NCI-H2196 (cell line): ENCODE data around the gene TRPM6.
"Not testable (repeated sequence)": the region's sequence is repeated elsewhere in the genome, so short reads cannot be mapped to it uniquely, and the experiment has no call there.

Experiments
- DNase-seq: peaks from one replicate; lab custom pipeline; 2025; ENCODE audit not compliant: unreplicated experiment; lab: John Stamatoyannopoulos, UW

Gene TRPM6, protein sequence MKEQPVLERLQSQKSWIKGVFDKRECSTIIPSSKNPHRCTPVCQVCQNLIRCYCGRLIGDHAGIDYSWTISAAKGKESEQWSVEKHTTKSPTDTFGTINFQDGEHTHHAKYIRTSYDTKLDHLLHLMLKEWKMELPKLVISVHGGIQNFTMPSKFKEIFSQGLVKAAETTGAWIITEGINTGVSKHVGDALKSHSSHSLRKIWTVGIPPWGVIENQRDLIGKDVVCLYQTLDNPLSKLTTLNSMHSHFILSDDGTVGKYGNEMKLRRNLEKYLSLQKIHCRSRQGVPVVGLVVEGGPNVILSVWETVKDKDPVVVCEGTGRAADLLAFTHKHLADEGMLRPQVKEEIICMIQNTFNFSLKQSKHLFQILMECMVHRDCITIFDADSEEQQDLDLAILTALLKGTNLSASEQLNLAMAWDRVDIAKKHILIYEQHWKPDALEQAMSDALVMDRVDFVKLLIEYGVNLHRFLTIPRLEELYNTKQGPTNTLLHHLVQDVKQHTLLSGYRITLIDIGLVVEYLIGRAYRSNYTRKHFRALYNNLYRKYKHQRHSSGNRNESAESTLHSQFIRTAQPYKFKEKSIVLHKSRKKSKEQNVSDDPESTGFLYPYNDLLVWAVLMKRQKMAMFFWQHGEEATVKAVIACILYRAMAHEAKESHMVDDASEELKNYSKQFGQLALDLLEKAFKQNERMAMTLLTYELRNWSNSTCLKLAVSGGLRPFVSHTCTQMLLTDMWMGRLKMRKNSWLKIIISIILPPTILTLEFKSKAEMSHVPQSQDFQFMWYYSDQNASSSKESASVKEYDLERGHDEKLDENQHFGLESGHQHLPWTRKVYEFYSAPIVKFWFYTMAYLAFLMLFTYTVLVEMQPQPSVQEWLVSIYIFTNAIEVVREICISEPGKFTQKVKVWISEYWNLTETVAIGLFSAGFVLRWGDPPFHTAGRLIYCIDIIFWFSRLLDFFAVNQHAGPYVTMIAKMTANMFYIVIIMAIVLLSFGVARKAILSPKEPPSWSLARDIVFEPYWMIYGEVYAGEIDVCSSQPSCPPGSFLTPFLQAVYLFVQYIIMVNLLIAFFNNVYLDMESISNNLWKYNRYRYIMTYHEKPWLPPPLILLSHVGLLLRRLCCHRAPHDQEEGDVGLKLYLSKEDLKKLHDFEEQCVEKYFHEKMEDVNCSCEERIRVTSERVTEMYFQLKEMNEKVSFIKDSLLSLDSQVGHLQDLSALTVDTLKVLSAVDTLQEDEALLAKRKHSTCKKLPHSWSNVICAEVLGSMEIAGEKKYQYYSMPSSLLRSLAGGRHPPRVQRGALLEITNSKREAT (N-terminal part only)

DNA sequence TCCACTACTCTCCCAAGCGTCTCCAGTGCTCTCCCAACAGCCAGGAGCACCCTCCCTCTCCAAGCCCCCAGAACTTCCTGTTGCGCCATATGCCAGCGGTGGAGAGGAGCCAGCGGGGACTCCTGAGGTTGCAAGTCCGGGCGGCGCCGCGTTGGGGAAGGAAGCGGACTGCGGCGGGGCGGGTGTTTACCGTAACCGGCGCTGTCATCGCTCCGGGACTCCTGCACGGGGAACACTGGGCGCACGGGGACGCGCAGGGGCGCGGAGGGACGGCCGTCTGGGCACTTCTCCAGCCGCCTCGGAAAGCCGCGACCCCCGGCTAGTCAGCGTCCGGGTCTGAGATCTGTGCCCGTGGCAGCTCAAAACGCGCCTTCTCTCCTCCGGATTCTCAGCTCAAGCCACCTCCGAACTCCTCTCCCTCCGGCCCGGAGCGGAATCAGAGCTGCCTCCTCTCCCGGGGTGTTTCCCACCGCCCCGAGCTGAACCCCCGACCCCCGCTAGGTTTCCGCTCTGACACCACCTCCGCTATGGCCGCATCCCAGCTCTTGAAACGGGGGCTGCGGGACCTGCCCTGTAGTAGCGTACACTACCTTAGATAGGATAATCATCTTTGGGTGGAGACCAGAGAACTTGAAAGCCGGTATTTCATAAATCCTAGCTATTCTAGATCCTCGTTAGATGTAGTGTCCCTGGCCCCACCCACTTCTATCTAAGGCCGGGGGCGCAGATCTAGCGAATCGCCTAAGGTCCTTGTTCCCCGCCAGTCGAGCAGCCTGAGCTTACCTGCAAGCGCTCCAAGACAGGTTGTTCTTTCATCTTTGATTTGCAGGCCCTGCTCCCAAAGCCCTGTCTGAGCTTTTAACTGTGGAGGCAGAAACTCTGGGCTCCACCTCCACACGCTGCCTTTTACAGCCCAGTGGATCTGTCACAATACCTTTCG lies at the start of gene TRPM6:
Gene TRPM6 (minus strand): TSS at position 881 of the 940 bp plus-strand sequence. CDS start 65 bp downstream, at position 816.
- peak; percentile 25 for DNase-seq

DNA sequence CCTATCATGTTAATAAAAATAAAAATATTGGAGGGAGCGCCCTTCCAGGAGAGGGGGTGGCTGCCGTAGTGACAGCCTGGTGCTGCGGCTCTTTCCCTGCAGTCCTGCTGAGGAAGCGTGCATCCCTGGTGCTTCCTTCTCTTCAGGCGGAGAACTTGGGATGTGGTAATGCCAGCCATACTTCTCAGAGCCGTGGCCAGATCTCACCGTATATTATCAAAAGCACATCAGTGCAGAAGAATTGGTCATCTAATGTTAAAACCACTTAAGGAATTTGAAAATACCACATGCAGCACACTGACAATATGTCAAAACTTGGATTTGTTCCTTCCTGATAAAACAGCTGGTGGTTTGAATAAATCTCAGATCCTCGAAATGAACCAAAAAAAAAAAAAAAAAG lies 47.3 kb upstream of the TRPM6 start:
- no peak for DNase-seq

DNA sequence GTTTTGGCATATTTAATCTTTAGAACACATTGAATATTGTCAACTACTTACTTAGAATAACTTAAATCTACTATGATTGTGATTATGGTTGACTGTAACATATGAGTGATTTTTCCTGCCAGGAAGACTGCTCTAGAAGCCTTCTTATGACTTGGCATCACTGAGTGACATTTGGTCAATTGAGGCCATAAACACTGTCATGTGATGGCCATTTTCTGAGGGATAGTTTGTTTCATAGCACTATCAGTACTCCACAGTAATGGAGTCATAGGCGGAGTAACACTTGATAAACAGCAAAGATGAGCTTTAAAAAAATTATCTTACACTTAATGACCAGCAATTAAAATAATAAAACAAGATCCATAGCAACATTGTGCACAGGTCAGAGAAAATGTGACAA lies 34.0 kb upstream of the TRPM6 start:
- no peak for DNase-seq

DNA sequence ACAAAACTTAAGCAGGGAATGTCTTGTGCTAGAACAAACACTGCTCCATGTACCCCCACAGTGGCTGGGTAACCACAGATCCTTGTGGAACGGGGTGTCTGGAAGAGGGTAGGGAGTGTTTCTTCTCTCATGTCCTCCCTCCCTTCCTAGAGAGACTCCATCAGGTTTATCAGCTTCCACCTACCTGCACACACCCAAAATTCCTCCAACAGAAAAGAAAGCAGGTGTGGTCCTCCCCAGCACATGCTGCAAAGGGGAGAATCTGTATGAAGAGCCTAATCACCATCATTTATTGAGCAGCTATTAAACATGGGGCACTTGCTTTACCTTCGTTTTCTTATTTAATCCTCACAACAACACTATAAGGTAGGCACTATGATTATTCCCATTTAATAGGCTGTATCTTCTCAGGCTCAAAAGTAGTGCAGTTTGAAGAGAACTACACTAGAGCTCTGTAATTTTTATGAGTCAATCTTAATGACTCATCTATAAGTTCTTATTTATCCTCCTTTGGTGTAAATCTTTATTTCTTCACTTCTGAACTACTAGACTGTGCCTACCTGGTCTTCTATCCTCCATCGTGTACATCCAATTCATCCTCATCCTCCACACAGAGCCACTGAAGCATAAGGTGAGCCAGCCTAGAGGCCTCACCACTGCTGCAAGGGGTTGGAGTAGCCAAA lies 33.4 kb upstream of the TRPM6 start:
- no peak for DNase-seq

DNA sequence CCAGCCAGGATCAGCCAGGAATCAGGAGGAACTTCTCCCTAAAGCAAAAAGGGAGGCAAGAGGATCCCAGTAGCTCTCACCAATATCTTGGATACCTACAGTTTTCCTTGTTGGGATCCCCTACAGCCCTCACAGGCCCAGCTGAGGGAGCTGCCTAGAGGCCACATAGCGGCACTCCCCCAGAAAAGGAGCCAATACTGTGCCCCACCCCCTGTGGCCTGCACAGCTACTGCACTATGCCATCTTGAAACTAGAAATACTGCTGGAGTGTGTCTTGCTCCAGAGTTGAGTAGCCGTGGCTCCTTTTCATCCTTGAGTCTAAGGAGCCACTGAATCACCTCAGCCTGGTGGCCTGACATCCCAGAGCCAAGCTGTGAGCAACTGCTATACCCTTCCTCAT lies 22.3 kb upstream of the TRPM6 start:
- no peak for DNase-seq

DNA sequence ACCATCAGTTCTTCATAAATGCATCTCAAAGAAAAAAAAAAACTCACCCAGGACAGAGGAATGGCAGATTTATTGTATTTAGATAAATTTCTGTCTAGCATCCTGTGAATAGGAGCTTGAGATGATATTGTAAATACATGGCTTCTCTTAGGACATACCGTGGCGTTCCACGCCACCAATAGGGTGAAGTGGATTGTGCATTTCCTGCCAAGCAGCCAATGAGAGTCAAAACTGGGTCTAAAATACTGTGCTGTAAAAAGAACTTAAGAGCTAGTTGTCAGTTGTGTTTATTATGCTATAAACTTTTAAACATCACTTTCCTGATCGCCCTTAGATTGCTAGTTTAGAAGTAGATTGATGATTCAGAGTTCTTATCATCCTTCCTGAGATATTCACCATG lies 20.9 kb upstream of the TRPM6 start:
- DNase-seq: no peak

DNA sequence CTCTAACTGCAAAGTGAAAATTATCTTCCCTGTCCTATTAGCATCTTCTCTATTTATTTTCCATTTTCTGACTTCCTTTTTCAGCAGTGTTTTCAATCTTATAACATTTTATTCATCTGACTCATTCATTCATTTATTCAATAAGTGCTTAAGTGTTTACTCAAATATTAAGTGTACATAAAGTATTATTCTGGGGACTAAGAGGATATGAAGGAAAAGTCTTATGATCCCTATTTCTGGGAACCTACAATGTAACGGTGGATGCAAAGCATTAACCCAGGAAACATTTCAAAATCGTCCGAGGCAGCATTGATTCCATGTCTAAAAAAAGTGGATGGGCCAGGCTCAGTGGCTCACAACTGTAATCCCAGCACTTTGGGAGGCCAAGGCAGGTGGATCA lies 19.4 kb upstream of the TRPM6 start:
- DNase-seq: no peak

DNA sequence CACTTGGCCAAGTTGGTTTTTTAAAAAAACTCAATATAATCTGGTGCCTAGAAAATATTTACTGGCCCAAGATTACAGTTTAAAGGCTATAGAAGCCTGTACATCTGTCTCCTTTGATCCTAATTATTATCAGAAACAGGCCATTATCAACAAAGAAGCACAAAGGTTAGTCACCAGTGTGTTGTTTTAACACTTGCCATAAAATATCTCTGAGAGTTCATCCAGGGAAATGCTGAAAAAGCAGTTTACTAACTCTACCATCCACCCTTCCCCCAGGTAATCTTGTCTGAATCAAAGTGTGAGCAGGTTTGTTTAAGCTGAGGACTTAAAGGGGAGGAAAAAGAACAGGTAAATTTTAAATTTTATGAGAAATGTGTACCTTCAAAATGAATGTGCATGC lies 13.3 kb upstream of the TRPM6 start:
- DNase-seq: no peak

DNA sequence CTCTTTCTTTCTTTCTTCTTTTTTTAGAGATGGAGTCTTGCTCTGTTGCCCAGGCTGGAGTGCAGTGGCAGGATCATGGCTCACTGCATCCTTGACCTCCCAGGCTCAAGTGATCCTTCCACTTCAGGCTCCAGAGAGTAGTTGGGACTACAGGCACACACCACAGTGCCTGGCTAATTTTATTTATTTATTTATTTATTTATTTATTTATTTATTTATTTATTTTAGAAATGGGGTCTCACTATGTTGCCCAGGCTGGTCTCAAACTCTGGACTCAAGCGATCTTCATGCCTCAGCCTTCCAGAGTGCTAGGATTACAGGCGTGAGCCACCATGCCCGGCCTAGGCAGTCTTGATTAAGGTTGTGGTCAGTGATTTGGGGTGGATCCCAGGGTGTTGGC lies 728 bp upstream of the TRPM6 start:
- not testable (repeated sequence) for DNase-seq

DNA sequence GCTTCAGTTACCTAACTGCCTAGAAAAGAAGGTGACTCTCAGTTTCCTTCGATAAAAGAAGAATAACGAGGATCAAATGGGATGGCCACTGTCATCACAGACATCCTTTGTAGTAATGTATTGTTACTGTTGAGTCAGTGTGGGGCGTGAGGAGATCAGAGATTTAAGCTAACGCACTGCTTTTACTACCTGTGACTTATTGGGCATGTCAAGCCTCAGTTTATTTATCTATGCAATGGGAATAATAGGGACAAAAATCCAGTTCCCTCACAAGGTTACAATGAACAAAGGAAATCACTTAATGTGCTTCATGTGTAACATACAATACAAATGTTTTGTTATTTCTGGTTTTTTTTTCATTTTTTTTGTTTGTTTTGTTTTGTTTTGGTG lies 255 bp upstream of the TRPM6 start:
- DNase-seq: no peak

DNA sequence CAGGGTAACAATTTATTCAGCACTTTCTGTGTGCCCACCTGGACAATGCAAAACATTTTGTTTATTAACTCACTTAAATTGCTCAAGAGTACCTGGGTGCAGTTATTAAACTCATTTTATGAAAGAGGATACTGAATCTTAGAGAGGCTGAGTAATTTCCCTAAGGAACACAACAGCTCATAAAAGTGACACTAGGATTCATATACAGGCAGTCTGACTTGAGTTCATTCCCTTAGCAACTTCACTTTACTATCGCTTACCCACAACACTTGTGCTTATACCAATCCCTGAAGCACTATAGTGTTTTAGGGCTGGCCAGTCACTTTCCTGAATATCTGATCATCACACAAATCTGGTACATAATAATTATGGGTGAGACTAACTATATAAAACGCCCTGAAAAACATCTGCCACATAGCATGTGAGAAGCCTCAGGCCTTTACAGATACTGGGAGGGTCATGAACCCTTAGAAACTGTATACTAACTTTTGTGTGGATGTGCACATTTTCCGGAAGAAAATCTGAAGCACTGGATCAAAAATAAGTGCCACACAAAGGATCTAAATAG lies 11.3 kb downstream of the TRPM6 start:
- DNase-seq: no peak

DNA sequence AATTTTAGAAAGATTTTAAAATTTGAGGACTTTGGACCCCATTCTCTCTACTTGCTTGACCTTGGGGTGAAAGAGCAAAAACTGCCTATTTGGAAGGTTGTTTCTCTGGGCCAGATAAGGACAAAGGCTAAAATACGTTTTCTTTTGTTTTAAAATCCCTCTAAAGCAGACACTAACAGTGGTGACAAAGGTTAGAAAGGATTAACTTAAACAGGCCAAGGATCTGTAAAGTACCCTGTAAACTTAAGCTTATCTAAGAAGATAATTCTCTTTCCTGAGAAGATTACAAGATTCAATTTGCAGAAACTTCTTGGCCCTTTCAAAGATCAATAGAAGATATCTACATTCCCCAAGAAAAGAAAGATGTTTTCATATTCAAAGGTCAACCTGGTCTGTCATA lies 12.1 kb downstream of the TRPM6 start:
- no peak for DNase-seq

DNA sequence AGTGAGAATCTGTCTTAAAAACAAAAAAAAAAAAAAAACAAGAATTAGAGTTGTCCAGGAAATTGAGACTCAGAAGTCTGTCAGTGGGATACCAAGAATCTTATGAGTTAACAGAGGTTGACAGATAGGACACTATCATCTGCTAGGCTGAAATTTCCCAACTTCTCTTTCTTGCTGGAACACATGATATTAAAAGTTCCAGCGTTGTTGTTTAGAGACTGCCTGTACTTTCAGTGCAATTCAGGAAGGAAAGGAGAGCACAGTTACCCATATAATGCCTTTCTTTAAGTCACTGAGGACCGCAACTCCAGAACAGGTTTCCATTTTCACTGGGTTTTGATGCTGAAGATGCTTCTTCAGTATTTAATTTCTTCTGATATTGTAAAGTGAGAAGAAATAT lies 13.5 kb downstream of the TRPM6 start:
- DNase-seq: no peak

DNA sequence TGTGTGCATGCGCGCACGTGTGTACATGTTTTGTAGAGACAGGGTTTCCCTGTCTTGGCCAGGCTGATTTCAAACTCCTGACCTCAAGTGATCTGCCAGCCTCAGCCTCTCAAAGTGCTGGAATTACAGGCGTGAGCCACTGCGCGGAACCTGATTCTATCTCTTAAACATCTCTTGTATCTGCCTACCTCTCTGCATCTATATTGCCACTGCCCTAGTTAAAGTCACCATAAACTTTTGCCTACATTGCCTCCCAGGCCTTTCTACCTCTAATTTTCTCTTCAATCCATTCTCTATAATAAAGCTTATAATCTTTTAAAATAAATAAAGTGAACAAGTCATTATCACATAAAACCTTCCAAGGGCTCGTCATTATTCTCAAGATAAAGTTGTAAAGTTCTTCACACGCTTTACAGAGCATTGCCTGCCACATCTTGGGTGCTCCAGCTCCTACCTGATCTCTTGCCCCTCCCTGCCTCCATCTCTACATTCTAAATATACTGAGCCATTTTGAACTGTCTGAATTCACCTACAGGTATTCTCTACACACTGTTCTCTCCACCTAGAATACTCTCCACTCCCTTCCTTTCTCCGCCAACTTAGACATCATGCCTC lies 15.0 kb downstream of the TRPM6 start:
- no peak for DNase-seq

DNA sequence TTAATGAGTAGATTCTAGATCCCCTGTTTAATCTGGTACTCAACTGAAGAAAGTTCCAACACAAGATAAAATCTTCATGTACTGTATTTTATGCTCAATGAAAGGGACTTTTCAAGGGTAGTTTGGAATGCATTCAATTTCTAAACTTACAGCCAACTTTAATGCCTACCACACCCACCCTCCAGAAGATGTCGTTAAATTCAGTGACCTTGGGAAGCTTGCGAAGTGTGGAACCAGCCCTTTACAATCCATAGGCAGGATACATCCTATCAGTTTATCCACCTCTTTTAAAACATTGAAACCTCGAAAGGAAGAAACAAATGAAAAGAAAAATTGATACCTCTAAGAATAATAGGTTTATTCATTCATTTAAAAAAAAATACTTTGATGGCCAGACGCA lies 20.2 kb downstream of the TRPM6 start:
- no peak for DNase-seq

DNA sequence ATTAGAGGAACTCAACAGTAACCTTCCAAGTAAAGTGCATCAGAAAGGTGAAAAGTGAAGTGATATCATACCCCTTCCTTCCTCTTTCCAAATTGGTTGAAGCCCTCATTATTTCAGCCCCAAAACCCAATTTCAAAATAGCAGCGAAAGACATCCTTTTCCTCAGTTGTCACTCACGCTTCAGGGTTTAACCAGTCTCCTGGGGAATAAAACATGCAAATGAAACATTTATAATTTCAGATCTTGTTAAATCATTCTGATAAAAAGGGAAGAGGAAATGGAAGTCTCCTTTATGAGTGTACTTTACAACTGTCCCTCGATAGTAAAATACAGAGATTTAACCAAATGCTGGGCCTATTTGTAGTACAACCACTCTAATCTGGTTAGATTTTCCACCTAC lies 22.5 kb downstream of the TRPM6 start:
- no peak for DNase-seq

DNA sequence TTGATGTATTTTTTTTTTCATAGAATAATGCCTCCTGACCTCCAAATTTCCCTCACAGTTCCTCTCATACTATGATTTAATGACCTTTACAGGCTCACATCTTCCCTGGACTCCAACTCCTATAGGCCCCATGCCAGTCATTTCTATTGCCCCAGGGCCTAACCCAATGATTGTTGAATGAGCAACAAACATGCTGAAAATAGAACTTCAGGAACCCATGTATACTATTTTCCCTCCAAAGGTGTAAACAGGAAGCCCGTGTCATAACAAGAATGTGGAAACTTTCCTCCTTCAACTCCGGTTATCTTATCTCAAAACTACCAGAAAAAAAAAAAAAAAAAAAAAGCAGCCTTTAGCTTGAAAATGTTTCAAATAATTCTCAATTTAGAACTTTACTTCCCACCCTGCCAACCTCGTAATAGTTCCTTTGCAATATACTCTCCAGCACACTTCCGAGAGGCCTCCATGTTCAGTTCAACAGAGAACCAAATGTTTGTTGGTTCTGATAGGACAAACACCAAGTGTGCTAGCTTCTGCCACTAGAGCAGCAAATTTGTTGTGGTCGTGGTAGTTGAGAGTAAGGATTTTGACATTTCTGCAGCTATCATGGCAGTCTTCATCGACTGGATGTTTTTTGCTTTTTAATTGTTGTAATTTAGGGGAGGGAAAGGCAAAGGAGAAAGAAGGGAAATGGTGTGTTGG lies 25.8 kb downstream of the TRPM6 start:
- DNase-seq: no peak

DNA sequence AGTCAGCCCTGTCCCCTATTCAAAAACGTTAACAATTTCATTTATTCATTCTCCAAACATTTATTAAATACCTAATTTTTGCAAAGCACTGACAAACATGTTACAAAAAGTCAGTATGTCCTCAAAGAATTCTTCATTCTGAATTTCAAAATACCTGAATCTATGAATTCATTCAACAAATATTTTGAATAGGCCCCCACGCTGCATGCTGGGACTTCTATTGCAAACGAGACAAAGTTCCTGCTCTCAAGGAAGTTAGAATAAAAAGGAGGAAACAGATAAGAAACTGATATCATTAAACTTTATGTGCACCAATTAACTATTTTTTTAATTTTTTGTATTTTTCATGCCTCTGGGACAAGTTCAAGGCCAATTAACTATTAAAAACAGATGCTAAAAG lies 26.6 kb downstream of the TRPM6 start:
- DNase-seq: no peak
